ENCODE measurements around the gene DOCK1.

DOCK1 gene

GRCh38 chr10:127154831-127155620, 249.8 kb downstream of the DOCK1 start:
- no peak for FAIRE-seq

GRCh38 chr10:127157089-127157488, 251.9 kb downstream of the DOCK1 start:
- FAIRE-seq, result no peak
- no peak for DNase-seq (ENCODE audit: insufficient read length, low spot score)

More at GRCh38 chr10:127154831-127155620, 249.8 kb downstream of the DOCK1 start:
- no peak for DNase-seq (ENCODE audit: insufficient read length, low spot score)

- DNase-seq (ENCODE audit: insufficient read length, low spot score), result no peak
- FAIRE-seq, result no peak
Observed at GRCh38 chr10:127157506-127158200, 252.4 kb downstream of the DOCK1 start.

GRCh38 chr10:127158662-127159061, 253.4 kb downstream of the DOCK1 start:
- DNase-seq (ENCODE audit: insufficient read length, low spot score) (no peak), FAIRE-seq (no peak)

GRCh38 chr10:127159648-127160245, 254.5 kb downstream of the DOCK1 start:
- FAIRE-seq, result no peak

GRCh38 chr10:127161482-127161881, 256.3 kb downstream of the DOCK1 start:
- FAIRE-seq, result no peak
- no peak for DNase-seq (ENCODE audit: insufficient read length, low spot score)

More at GRCh38 chr10:127159648-127160245, 254.5 kb downstream of the DOCK1 start:
- no peak for DNase-seq (ENCODE audit: insufficient read length, low spot score)

GRCh38 chr10:127162841-127163240, 257.6 kb downstream of the DOCK1 start:
- FAIRE-seq (no peak), DNase-seq (ENCODE audit: insufficient read length, low spot score) (no peak)

GRCh38 chr10:127168261-127168660, 263.0 kb downstream of the DOCK1 start:
- DNase-seq (ENCODE audit: insufficient read length, low spot score) (no peak), FAIRE-seq (no peak)

- FAIRE-seq (no peak), DNase-seq (ENCODE audit: insufficient read length, low spot score) (no peak)
Observed at GRCh38 chr10:127174866-127175265, 269.6 kb downstream of the DOCK1 start.

- no peak for FAIRE-seq
- DNase-seq (ENCODE audit: insufficient read length, low spot score), result no peak
Observed at GRCh38 chr10:127175357-127176110, 270.3 kb downstream of the DOCK1 start.

GRCh38 chr10:127176649-127177048, 271.4 kb downstream of the DOCK1 start:
- FAIRE-seq, result no peak
- DNase-seq (ENCODE audit: insufficient read length, low spot score), result no peak

- DNase-seq (ENCODE audit: insufficient read length, low spot score) (no peak), FAIRE-seq (no peak)
Observed at GRCh38 chr10:127179612-127180250, 274.5 kb downstream of the DOCK1 start.

GRCh38 chr10:127182161-127182560, 276.9 kb downstream of the DOCK1 start:
- no peak for FAIRE-seq

GRCh38 chr10:127184582-127184981, 279.4 kb downstream of the DOCK1 start:
- no peak for FAIRE-seq
- DNase-seq (ENCODE audit: insufficient read length, low spot score), result no peak

More at GRCh38 chr10:127182161-127182560, 276.9 kb downstream of the DOCK1 start:
- DNase-seq (ENCODE audit: insufficient read length, low spot score), result no peak

- FAIRE-seq (no peak), DNase-seq (ENCODE audit: insufficient read length, low spot score) (no peak)
Observed at GRCh38 chr10:127186813-127187212, 281.6 kb downstream of the DOCK1 start.

GRCh38 chr10:127189226-127189625, 284.0 kb downstream of the DOCK1 start:
- FAIRE-seq (no peak), DNase-seq (ENCODE audit: insufficient read length, low spot score) (no peak)

- DNase-seq (ENCODE audit: insufficient read length, low spot score) (no peak), FAIRE-seq (no peak)
Observed at GRCh38 chr10:127190427-127190826, 285.2 kb downstream of the DOCK1 start.

- FAIRE-seq, result no peak
- no peak for DNase-seq (ENCODE audit: insufficient read length, low spot score)
Observed at GRCh38 chr10:127193125-127193524, 287.9 kb downstream of the DOCK1 start.

GRCh38 chr10:127194111-127194510, 288.9 kb downstream of the DOCK1 start:
- no peak for FAIRE-seq
- DNase-seq (ENCODE audit: insufficient read length, low spot score), result no peak

GRCh38 chr10:127194599-127194998, 289.4 kb downstream of the DOCK1 start:
- FAIRE-seq (no peak), DNase-seq (ENCODE audit: insufficient read length, low spot score) (no peak)

Measured in HTR-8/SVneo (cell line).